Progenitor cell of endocrine pancreas (in vitro differentiated cells): ENCODE measurements around the gene ETF1. TPM values are rescaled to one million over a fixed set of nuclear protein-coding genes. Genes with fewer than 3 reads are reported as not detected.

Experiments
- DNase-seq: peaks from one replicate; pipeline ENCODE4 v3.0.0; 2021; ENCODE audit warnings: low spot score; ENCODE audit not compliant: unreplicated experiment
- H3K27ac Mint-ChIP-seq: 2 replicates; pipeline ENCODE4 v1.8.0; 2021; ENCODE audit warnings: mild to moderate bottlenecking, moderate library complexity, mixed read lengths
- H3K27me3 Mint-ChIP-seq: 2 replicates; pipeline ENCODE4 v1.8.0; 2021; ENCODE audit warnings: mixed read lengths
- H3K36me3 Mint-ChIP-seq: 2 replicates; pipeline ENCODE4 v1.8.0; 2022; ENCODE audit warnings: mixed read lengths; ENCODE audit not compliant: insufficient read depth
- H3K4me1 Mint-ChIP-seq: 2 replicates; pipeline ENCODE4 v1.8.0; 2021; ENCODE audit warnings: low read depth, mixed read lengths
- H3K4me3 Mint-ChIP-seq: 2 replicates; pipeline ENCODE4 v1.8.0; 2021; ENCODE audit warnings: low read depth, mild to moderate bottlenecking, moderate library complexity, mixed read lengths
- H3K9me3 Mint-ChIP-seq: 2 replicates; pipeline ENCODE4 v1.8.0; 2021; ENCODE audit warnings: low read depth, mixed read lengths
- CTCF ChIP-seq: fragments of 200-600 bp; sonication (generic); IDR thresholded peaks from one replicate; pipeline ENCODE4 v1.5.0; 2021; ENCODE audit warnings: antibody characterized with exemption, mild to moderate bottlenecking; ENCODE audit not compliant: unreplicated experiment
- total RNA-seq: library from RNA; stranded (reverse); gene quantifications from 2 replicates; pipeline ENCODE4 v1.2.1, GENCODE V29; 2021

ETF1 gene
- total RNA-seq, 1 donor from 2014 or later, result 73.1 TPM

DNA sequence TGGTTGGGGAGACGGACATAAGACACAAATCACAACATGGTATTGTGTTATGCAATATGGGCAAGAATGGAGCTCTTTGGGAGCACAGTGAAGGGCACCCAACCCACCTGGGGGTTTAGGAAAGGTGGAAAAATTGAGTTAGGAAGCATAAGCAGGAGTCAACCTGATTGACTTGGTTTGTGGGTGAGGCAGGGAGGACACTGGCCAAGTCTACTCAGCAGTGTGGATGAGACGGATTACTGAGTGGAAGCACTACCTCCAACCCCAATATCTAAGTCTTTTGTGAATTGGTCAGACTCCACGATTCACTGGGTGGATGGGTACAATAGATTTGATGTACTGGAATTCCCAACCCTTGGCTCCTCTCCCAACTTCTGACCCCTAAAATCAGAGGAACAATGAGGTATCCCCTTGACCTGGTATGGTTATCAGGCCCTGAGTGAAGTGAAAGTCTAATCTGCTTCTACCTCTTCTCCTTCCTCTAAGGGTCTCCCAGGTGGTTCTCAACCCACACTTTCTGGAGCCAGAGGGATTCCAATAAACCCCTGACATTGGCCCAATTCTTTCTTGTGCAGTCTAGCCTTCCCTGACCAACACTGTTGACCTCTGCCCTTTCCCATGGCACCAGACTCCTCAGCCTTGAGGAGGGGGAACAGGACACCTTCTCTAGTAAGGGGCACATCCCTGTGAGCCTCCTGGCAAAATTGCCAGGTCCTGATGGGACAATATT lies 72.5 kb downstream of the ETF1 start:
- Mint-ChIP-seq H3K27me3 (peaks cover 16% of the 10 kb centered on the region), H3K27ac (peak overlapping the region; percentile 73), H3K36me3 (peaks cover 13% of the 10 kb centered on the region), H3K4me3 (no peak overlapping the region), H3K4me1 (peaks cover 16% of the 10 kb centered on the region), H3K9me3 (no peaks in the 10 kb centered on the region)
- no peak for DNase-seq
- no peak for TF ChIP-seq CTCF

GRCh38 chr5:138469540-138470321 lies 73.3 kb downstream of the ETF1 start:
- DNase-seq, result no peak
- H3K27ac Mint-ChIP-seq, result peak overlapping the region; percentile 45
- H3K4me1 Mint-ChIP-seq, result peaks cover 16% of the 10 kb centered on the region
- peaks cover 13% of the 10 kb centered on the region for H3K36me3 Mint-ChIP-seq
- peaks cover 16% of the 10 kb centered on the region for H3K27me3 Mint-ChIP-seq
- no peak overlapping the region for H3K4me3 Mint-ChIP-seq
- H3K9me3 Mint-ChIP-seq, result no peaks in the 10 kb centered on the region
- TF ChIP-seq CTCF, result no peak

DNA sequence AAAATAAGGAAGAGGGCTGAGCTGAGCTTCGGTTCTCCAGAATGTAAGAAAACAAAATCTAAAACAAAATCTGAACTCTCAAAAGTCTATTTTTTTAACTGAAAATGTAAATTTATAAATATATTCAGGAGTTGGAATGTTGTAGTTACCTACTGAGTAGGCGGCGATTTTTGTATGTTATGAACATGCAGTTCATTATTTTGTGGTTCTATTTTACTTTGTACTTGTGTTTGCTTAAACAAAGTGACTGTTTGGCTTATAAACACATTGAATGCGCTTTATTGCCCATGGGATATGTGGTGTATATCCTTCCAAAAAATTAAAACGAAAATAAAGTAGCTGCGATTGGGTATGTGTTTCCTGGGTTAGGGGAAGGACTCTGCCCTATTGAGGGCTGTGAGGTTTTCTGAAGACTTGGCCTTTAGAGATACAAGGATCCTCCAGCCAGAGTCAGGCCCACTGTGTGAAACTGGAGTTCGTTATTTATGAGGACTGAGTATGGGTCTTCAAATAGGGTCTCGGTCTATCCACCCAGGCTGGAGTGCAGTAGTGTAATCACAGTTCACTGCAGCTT lies 74.0 kb downstream of the ETF1 start:
- peaks cover 13% of the 10 kb centered on the region for H3K36me3 Mint-ChIP-seq
- H3K27ac Mint-ChIP-seq, result peak overlapping the region; percentile 45
- peaks cover 16% of the 10 kb centered on the region for H3K4me1 Mint-ChIP-seq
- TF ChIP-seq CTCF, result no peak
- H3K27me3 Mint-ChIP-seq, result peaks cover 16% of the 10 kb centered on the region
- peak overlapping the region; percentile 52 for H3K4me3 Mint-ChIP-seq
- no peak for DNase-seq
- H3K9me3 Mint-ChIP-seq, result no peaks in the 10 kb centered on the region

GRCh38 chr5:138468133-138468965 lies 74.7 kb downstream of the ETF1 start:
- no peak for DNase-seq
- peaks cover 13% of the 10 kb centered on the region for H3K36me3 Mint-ChIP-seq
- peaks cover 17% of the 10 kb centered on the region for H3K4me1 Mint-ChIP-seq
- H3K27ac Mint-ChIP-seq, result peak overlapping the region; percentile 93
- H3K27me3 Mint-ChIP-seq, result peaks cover 16% of the 10 kb centered on the region
- H3K4me3 Mint-ChIP-seq, result peak overlapping the region; percentile 52
- TF ChIP-seq CTCF, result no peak
- H3K9me3 Mint-ChIP-seq, result no peaks in the 10 kb centered on the region
